PC-3 (cell line): ENCODE measurements around the gene OGA. TPM values are rescaled to one million over a fixed set of nuclear protein-coding genes. Genes with fewer than 3 reads are reported as not detected.

Experiments used
- ATAC-seq: fragments of 200-7000 bp; cut with Tn5 transposase; 2 replicates; pipeline ENCODE4 v1.9.1; 2020; ENCODE audit warnings: mild to moderate bottlenecking, moderate library complexity
- BruUV-seq: library from RNA; stranded (reverse); fragments of 400-500 nt; replicated peaks from 2 replicates; lab custom pipeline; 2021; lab: Mats Ljungman, UMichigan
- CTCF ChIA-PET: fragments of 300-600 bp; sonication (Branson Sonifier 250); formaldehyde crosslinking; loops from one replicate; lab custom pipeline; 2022; ENCODE audit warnings: antibody characterized with exemption; lab: Charles Lee
- POLR2A ChIA-PET: fragments of 300-600 bp; sonication (Branson Sonifier 250); formaldehyde crosslinking; loops from one replicate; lab custom pipeline; 2022; ENCODE audit warnings: antibody characterized with exemption; ENCODE audit not compliant: unreplicated experiment; lab: Charles Lee
- DNase-seq: peaks from one replicate; pipeline ENCODE4 v3.0.0-alpha.2; 2015
- H2AFZ ChIP-seq: fragments of 300-600 bp; sonication (generic); 2 replicates; pipeline ENCODE4 v1.6.0; 2016; ENCODE audit warnings: antibody characterized with exemption, low read length
- H3F3A ChIP-seq: fragments of 300-600 bp; sonication (generic); one replicate; pipeline ENCODE4 v1.6.0; 2017; ENCODE audit warnings: antibody characterized with exemption, low read length, control low read depth, mild to moderate bottlenecking; ENCODE audit not compliant: unreplicated experiment
- H3K27ac ChIP-seq: fragments of 300-600 bp; sonication (generic); 2 replicates; pipeline ENCODE4 v1.5.1; 2016; ENCODE audit warnings: mild to moderate bottlenecking, low read length
- H3K27me3 ChIP-seq: fragments of 300-600 bp; sonication (generic); 2 replicates; pipeline ENCODE4 v1.6.1; 2016; ENCODE audit warnings: low read length, mixed read lengths
- H3K36me3 ChIP-seq: fragments of 300-600 bp; sonication (generic); 2 replicates; pipeline ENCODE4 v1.6.1; 2016; ENCODE audit warnings: low read depth, mixed run types, low read length, mixed read lengths
- H3K4me1 ChIP-seq: fragments of 300-600 bp; sonication (generic); 2 replicates; pipeline ENCODE4 v1.5.1; 2016; ENCODE audit warnings: low read length; ENCODE audit not compliant: insufficient read depth
- H3K4me2 ChIP-seq: fragments of 300-600 bp; sonication (generic); 2 replicates; pipeline ENCODE4 v1.6.0; 2016; ENCODE audit warnings: low read length
- H3K4me3 ChIP-seq: fragments of 300-600 bp; sonication (generic); 2 replicates; pipeline ENCODE4 v1.5.1; 2016; ENCODE audit warnings: mild to moderate bottlenecking, low read length, mixed read lengths
- H3K79me2 ChIP-seq: fragments of 300-600 bp; sonication (generic); 2 replicates; pipeline ENCODE4 v1.6.1; 2017; ENCODE audit warnings: low read length, mixed read lengths
- H3K9ac ChIP-seq: fragments of 300-600 bp; sonication (generic); 2 replicates; pipeline ENCODE4 v1.6.0; 2016; ENCODE audit warnings: mild to moderate bottlenecking, low read length
- H3K9me2 ChIP-seq: fragments of 300-600 bp; sonication (generic); replicated peaks from 2 replicates; pipeline ENCODE4 v1.6.1; 2016; ENCODE audit warnings: mixed run types, low read length, mixed read lengths
- H3K9me3 ChIP-seq: fragments of 300-600 bp; sonication (generic); 2 replicates; pipeline ENCODE4 v1.6.1; 2016; ENCODE audit warnings: low read length, mixed read lengths
- H4K20me1 ChIP-seq: fragments of 300-600 bp; sonication (generic); 2 replicates; pipeline ENCODE4 v1.6.1; 2016; ENCODE audit warnings: low read length, mixed read lengths
- EZH2 ChIP-seq: fragments of 300-600 bp; sonication (generic); IDR thresholded peaks from one replicate; pipeline ENCODE4 v1.6.1; 2017; ENCODE audit warnings: antibody characterized with exemption, mild to moderate bottlenecking, low read length; ENCODE audit not compliant: unreplicated experiment
- EZH2phosphoT487 ChIP-seq: fragments of 300-600 bp; sonication (generic); IDR thresholded peaks from 2 replicates; pipeline ENCODE4 v1.6.1; 2018; ENCODE audit warnings: mild to moderate bottlenecking, antibody characterized with exemption, low read length, borderline replicate concordance
- intact Hi-C: fragments of 100-400 bp; cut with micrococcal nuclease; formaldehyde crosslinking; loops from 2 replicates; pipeline ENCODE4 v1.9.0; 2023
- total RNA-seq: library from RNA; depleted of rRNA; stranded (reverse); fragments of >200 nt; gene quantifications from 2 replicates; pipeline ENCODE4 v1.2.3, GENCODE V29; 2014
- TF ChIP-seq, protein P1 (sequence below): fragments of 300-600 bp; sonication (generic); conservative IDR thresholded peaks from 2 replicates; pipeline ENCODE4 v1.5.1; 2017; ENCODE audit warnings: antibody characterized with exemption, low read depth, mild to moderate bottlenecking, low read length

Gene OGA
- total RNA-seq, 1 experiment from 2014 or later = 42.7 TPM

DNA sequence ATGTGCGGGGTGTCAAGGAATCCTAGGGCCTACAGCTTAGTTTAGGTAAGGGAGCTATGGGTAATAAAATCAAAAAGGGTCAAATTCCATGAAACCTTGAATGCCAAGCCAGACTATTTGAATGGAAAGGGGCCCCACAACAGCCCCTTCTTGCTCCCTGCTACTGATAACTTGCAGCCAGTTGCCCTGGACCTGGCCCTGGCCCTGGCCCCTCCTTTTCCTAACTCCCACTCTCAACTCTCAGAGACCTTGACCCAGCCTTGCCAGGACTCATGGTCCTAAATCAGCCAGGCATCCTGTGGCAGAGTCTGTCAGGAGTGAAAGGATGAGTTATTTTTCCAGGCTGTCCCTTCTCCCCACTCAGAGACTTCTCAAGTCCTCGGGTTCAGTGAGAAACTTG is 19.5 kb upstream of the OGA start:
- Histone ChIP-seq H3K27me3 (no peaks in the 10 kb centered on the region), H3K9me2 (no peaks in the 10 kb centered on the region), H4K20me1 (no peaks in the 10 kb centered on the region), H3K4me1 (peaks cover 16% of the 10 kb centered on the region; the same call in 1 of the 2 replicates), H3K9me3 (no peaks in the 10 kb centered on the region), H3K4me3 (no peak overlapping the region), H3K36me3 (no peaks in the 10 kb centered on the region), H3K9ac (no peak overlapping the region), H2AFZ (no peak overlapping the region), H3K27ac (no peak overlapping the region), H3F3A (no peaks in the 10 kb centered on the region), H3K79me2 (no peaks in the 10 kb centered on the region), H3K4me2 (no peak overlapping the region)
- BruUV-seq = no TSS peak
- DNase-seq (no peak), ATAC-seq (no peak)
- TF ChIP-seq EZH2 (no peak), EZH2phosphoT487 (no peak)
- TF ChIP-seq, protein P1, sequence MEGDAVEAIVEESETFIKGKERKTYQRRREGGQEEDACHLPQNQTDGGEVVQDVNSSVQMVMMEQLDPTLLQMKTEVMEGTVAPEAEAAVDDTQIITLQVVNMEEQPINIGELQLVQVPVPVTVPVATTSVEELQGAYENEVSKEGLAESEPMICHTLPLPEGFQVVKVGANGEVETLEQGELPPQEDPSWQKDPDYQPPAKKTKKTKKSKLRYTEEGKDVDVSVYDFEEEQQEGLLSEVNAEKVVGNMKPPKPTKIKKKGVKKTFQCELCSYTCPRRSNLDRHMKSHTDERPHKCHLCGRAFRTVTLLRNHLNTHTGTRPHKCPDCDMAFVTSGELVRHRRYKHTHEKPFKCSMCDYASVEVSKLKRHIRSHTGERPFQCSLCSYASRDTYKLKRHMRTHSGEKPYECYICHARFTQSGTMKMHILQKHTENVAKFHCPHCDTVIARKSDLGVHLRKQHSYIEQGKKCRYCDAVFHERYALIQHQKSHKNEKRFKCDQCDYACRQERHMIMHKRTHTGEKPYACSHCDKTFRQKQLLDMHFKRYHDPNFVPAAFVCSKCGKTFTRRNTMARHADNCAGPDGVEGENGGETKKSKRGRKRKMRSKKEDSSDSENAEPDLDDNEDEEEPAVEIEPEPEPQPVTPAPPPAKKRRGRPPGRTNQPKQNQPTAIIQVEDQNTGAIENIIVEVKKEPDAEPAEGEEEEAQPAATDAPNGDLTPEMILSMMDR = no peak
- intact Hi-C loops = no loop called here
- ChIA-PET CTCF (no interaction called here), POLR2A (no interaction called here)

DNA sequence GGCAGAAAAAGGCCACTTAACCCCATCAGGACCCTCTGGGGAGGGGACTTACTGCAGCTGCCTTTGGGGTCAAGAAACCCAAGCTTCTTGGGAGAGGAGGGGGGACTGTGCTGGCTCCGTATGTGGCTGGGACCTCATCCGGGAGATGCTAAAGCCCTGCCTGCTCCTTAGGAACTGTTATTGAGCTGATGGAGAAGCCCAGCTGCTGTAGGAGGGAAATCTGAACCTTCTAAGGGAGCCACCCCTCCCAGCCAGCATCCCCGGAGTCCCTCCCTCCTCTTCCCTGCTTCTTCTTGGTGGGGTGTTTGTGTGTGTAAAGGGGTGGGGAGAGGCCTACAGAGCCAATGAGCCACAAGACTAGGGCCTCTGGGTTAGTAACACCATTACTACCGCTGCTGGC is 17.1 kb upstream of the OGA start:
- H3K9me2 ChIP-seq = no peaks in the 10 kb centered on the region
- no peaks in the 10 kb centered on the region for H4K20me1 ChIP-seq
- no peak for ATAC-seq
- H3K4me2 ChIP-seq = no peak overlapping the region
- ChIA-PET CTCF (interaction anchor here (0.6 to 1.1 kb wide), 3 partner anchors 49 to 174 kb away, joined by 3 to 7 read pairs (median 7); no protein-coding TSS in a partner anchor), POLR2A (no interaction called here)
- TF ChIP-seq EZH2 (no peak), EZH2phosphoT487 (no peak)
- TF ChIP-seq, protein P1 = no peak
- no peaks in the 10 kb centered on the region for H3K36me3 ChIP-seq
- H3F3A ChIP-seq = no peaks in the 10 kb centered on the region
- H3K9ac ChIP-seq = no peak overlapping the region
- no TSS peak for BruUV-seq
- H3K79me2 ChIP-seq = no peaks in the 10 kb centered on the region
- DNase-seq = no peak
- no peak overlapping the region for H2AFZ ChIP-seq
- no peaks in the 10 kb centered on the region for H3K9me3 ChIP-seq
- peaks cover 20% of the 10 kb centered on the region for H3K4me1 ChIP-seq
- no peaks in the 10 kb centered on the region for H3K27me3 ChIP-seq
- no peak overlapping the region for H3K4me3 ChIP-seq
- intact Hi-C loops = no loop called here
- no peak overlapping the region for H3K27ac ChIP-seq

DNA sequence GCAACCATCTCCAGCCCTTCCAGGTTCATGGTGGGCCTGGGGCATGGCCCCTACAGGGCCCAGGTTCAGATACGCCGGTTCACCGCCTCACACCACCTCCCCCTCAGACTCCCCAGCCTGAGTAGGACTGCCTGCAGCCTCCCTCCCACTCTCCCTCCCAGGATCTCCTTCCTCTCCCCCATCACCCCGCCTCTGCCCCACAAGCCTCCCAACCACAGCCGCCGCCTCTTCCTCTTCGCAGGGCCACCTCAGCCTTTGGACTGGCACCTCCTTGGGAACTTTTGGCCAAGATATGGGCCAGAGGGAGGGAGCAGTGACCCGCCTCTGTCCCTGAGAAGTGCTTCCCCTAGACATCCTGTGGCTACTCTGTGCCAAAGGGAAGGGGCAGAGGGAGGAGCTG is 16.1 kb upstream of the OGA start:
- no peaks in the 10 kb centered on the region for H3F3A ChIP-seq
- H3K4me2 ChIP-seq = no peak overlapping the region
- intact Hi-C loops = no loop called here
- H3K9me3 ChIP-seq = no peaks in the 10 kb centered on the region
- peak; percentile 48 for ATAC-seq
- H4K20me1 ChIP-seq = no peaks in the 10 kb centered on the region
- peak; percentile 39 for DNase-seq
- no peak overlapping the region for H3K9ac ChIP-seq
- H3K4me3 ChIP-seq = no peak overlapping the region
- no peaks in the 10 kb centered on the region for H3K79me2 ChIP-seq
- H3K36me3 ChIP-seq = no peaks in the 10 kb centered on the region
- CTCF ChIA-PET = interaction anchor here (0.7 kb wide), 1 partner anchor 13 kb away, joined by 3 read pairs; no protein-coding TSS in a partner anchor
- TF ChIP-seq EZH2phosphoT487 = no peak
- no peak for TF ChIP-seq EZH2
- TF ChIP-seq, protein P1 = no peak
- H3K27ac ChIP-seq = no peak overlapping the region
- peaks cover 22% of the 10 kb centered on the region for H3K4me1 ChIP-seq
- BruUV-seq = no TSS peak
- H3K27me3 ChIP-seq = no peaks in the 10 kb centered on the region
- no peak overlapping the region for H2AFZ ChIP-seq
- H3K9me2 ChIP-seq = no peaks in the 10 kb centered on the region
- POLR2A ChIA-PET = no interaction called here
